ENCODE data around the gene RNF214. TPM values are rescaled to one million over a fixed set of nuclear protein-coding genes. Genes with fewer than 3 reads are reported as not detected.
"Not testable (repeated sequence)": the region's sequence is repeated elsewhere in the genome, so short reads cannot be mapped to it uniquely, and the experiment has no call there.

The RNF214 gene
- total and polyA plus RNA-seq, 2 experiments from 2014 or later, result 12.5 to 27.0 TPM

DNA sequence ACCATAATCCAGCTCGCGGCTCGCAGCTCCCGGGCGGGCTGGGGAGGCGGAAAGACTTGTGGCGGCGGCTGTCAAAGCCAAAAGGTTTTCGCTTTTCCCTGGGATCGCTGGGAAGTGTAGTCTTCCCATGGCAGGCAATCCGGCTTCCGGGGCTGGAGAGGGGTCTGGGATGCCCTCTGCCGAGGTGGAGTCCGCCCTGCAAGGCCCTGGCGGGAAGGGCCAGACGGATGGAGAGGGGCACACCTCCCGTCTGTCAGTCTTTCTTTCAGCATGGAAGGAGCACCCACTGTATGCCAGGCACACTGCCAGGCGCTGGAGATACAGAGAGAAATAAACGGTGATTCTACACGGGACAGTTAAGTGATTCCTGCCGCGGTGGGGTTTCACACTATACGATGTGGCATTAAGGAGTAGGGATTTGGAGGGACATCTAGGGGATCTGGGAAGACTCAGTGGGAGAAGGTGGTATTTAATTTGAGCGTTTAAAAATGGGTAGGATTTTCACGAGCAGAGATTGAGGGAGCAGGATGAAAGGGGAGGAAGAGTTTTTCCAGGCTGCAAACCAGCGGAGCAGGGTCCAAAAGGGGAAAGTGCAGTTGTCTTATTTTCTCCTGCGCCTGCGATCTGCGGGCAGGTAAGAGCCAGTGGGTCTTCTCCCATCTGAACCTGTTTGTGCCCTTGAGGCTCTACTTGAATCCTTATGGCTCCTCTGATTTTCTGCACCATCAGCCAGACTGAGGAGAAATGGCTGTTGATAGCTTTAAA lies 83.9 kb downstream of the RNF214 start, which contains the start of gene BACE1:
TSS of gene BACE1 (minus strand) at position 60 of the 765 bp plus-strand sequence. CDS start 461 bp downstream, outside the sequence.
- Histone ChIP-seq H3K4me2 (peak within 1 kb of the TSS; percentile 99), H3K27ac (no peak within 1 kb of the TSS), H3K9me2 (replicated peaks; ENCODE audit: insufficient read depth) (no peaks in the 10 kb centered on the region), H3K4me3 (peak within 1 kb of the TSS; percentile 56), H4K20me1 (ENCODE audit: insufficient read depth, poor library complexity, severe bottlenecking) (no peaks in the 10 kb centered on the region), H3K79me2 (peaks cover 11% of the 10 kb centered on the region), H3K4me1 (ENCODE audit: insufficient read depth) (peaks cover 13% of the 10 kb centered on the region), H3K27me3 (no peaks in the 10 kb centered on the region), H3K9me3 (ENCODE audit: low read depth) (no peaks in the 10 kb centered on the region), H2AFZ (peak within 1 kb of the TSS; percentile 87), H3K36me3 (replicated peaks; ENCODE audit: insufficient read depth, low read depth) (no peaks in the 10 kb centered on the region)
- 14% methylated on average over 23 of the region's 29 CpGs for WGBS (ENCODE audit: low lambda C conversion rate, missing lambda C conversion rate)
- no peak for TF ChIP-seq EZH2phosphoT487 (IDR thresholded peaks at IDR 0.05; ENCODE audit: low read depth, severe bottlenecking, unreplicated experiment)
- TF ChIP-seq, protein P1, sequence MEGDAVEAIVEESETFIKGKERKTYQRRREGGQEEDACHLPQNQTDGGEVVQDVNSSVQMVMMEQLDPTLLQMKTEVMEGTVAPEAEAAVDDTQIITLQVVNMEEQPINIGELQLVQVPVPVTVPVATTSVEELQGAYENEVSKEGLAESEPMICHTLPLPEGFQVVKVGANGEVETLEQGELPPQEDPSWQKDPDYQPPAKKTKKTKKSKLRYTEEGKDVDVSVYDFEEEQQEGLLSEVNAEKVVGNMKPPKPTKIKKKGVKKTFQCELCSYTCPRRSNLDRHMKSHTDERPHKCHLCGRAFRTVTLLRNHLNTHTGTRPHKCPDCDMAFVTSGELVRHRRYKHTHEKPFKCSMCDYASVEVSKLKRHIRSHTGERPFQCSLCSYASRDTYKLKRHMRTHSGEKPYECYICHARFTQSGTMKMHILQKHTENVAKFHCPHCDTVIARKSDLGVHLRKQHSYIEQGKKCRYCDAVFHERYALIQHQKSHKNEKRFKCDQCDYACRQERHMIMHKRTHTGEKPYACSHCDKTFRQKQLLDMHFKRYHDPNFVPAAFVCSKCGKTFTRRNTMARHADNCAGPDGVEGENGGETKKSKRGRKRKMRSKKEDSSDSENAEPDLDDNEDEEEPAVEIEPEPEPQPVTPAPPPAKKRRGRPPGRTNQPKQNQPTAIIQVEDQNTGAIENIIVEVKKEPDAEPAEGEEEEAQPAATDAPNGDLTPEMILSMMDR (IDR thresholded peaks at IDR 0.05; ENCODE audit: poor library complexity), result peak; percentile 50
- DNase-seq (ENCODE audit: low spot score), result peak; percentile 90

DNA sequence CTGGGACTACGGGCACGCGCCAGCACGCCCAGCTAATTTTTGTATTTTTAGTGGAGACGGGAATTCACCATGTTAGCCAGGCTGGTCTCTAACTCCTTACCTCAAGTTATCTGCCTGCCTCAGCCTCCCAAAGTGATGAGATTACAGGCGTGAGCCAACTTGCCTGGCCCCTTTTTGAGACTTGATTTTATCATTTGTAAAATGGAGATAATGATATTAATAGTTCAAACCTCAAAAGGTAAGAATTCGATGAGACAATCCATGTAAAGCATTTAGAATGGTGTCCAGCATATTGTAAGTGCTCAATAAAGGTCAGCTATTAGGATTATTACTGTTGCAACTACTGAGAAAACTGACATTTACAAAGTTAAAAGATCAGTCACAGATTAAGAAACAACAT lies 86.3 kb downstream of the RNF214 start:
- no peak overlapping the region for H2AFZ ChIP-seq
- 89% methylated on average over 7 of the region's 7 CpGs for WGBS (ENCODE audit: low lambda C conversion rate, missing lambda C conversion rate)
- DNase-seq (ENCODE audit: low spot score), result no peak
- peaks cover 13% of the 10 kb centered on the region for H3K4me1 ChIP-seq (ENCODE audit: insufficient read depth)
- no peaks in the 10 kb centered on the region for H3K9me2 ChIP-seq (replicated peaks; ENCODE audit: insufficient read depth)
- H3K27me3 ChIP-seq, result no peaks in the 10 kb centered on the region
- no peaks in the 10 kb centered on the region for H4K20me1 ChIP-seq (ENCODE audit: insufficient read depth, poor library complexity, severe bottlenecking)
- H3K79me2 ChIP-seq, result peaks cover 11% of the 10 kb centered on the region
- TF ChIP-seq EZH2 (IDR thresholded peaks at IDR 0.05; ENCODE audit: borderline replicate concordance), result no peak
- TF ChIP-seq, protein P1 (IDR thresholded peaks at IDR 0.05; ENCODE audit: poor library complexity), result no peak
- TF ChIP-seq EZH2phosphoT487 (IDR thresholded peaks at IDR 0.05; ENCODE audit: low read depth, severe bottlenecking, unreplicated experiment), result no peak
- no peaks in the 10 kb centered on the region for H3K36me3 ChIP-seq (replicated peaks; ENCODE audit: insufficient read depth, low read depth)
- no peak overlapping the region for H3K4me3 ChIP-seq
- no peaks in the 10 kb centered on the region for H3K9me3 ChIP-seq (ENCODE audit: low read depth)
- H3K4me2 ChIP-seq, result no peak overlapping the region
- no peak overlapping the region for H3K27ac ChIP-seq

DNA sequence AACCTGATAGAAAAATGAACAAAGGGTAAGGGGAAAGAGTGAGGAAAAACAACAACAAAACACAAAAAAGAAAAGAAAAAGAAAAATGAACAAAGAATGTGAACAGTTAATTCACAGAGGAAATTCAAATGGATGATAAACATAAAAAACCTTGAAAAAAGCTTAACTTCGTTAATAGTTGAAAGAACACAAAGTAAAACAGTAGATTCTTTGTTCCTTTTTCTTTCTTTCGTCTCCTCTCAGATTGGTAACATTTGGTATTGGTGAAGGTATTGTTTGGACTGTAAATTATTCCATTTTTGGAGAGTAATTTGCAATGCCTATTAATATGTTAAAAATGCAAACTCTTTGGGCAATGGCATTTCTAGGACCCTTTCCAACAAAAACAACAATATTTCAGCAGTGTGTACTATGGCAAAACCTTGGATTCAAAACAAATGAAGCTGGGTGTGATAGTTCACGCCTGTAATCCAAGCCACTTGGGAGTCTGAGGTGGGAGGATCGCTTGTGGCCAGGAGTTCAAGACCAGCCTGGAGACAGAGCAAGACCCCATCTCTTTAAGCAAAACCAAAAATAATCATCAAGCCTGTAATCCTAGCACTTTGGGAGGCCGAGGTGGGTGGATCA lies 86.9 kb downstream of the RNF214 start:
- H4K20me1 ChIP-seq (ENCODE audit: insufficient read depth, poor library complexity, severe bottlenecking), result no peaks in the 10 kb centered on the region
- H3K4me3 ChIP-seq, result no peak overlapping the region
- H3K27me3 ChIP-seq, result no peaks in the 10 kb centered on the region
- no peaks in the 10 kb centered on the region for H3K9me3 ChIP-seq (ENCODE audit: low read depth)
- H3K27ac ChIP-seq, result no peak overlapping the region
- H3K4me1 ChIP-seq (ENCODE audit: insufficient read depth), result peaks cover 12% of the 10 kb centered on the region
- TF ChIP-seq, protein P1 (IDR thresholded peaks at IDR 0.05; ENCODE audit: poor library complexity), result no peak
- TF ChIP-seq EZH2 (IDR thresholded peaks at IDR 0.05; ENCODE audit: borderline replicate concordance), result no peak
- no peak for TF ChIP-seq EZH2phosphoT487 (IDR thresholded peaks at IDR 0.05; ENCODE audit: low read depth, severe bottlenecking, unreplicated experiment)
- H3K4me2 ChIP-seq, result no peak overlapping the region
- no peak overlapping the region for H2AFZ ChIP-seq
- peaks cover 11% of the 10 kb centered on the region for H3K79me2 ChIP-seq
- H3K36me3 ChIP-seq (replicated peaks; ENCODE audit: insufficient read depth, low read depth), result no peaks in the 10 kb centered on the region
- no peak for DNase-seq (ENCODE audit: low spot score)
- no peaks in the 10 kb centered on the region for H3K9me2 ChIP-seq (replicated peaks; ENCODE audit: insufficient read depth)
- 91% methylated on average over 5 of the region's 5 CpGs for WGBS (ENCODE audit: low lambda C conversion rate, missing lambda C conversion rate)

DNA sequence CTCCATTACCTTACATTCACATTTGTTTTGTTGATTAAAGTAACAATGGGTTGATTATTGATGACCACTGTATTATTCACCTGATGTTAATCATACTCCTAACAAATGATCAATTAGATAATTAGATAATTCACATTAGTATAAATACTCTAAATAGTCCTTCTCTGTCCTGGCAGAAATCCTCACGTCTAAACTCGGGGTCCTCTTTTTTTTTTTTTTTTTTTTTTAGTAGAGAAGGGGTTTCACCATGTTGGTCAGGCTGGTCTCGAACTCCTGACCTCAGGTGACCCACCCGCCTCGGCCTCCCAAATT lies 94.7 kb downstream of the RNF214 start:
- H3K27me3 ChIP-seq; H2AFZ ChIP-seq; H3K4me1 ChIP-seq (ENCODE audit: insufficient read depth); H4K20me1 ChIP-seq (ENCODE audit: insufficient read depth, poor library complexity, severe bottlenecking); H3K9me2 ChIP-seq (replicated peaks; ENCODE audit: insufficient read depth); H3K4me3 ChIP-seq; DNase-seq (ENCODE audit: low spot score); H3K27ac ChIP-seq; H3K36me3 ChIP-seq (replicated peaks; ENCODE audit: insufficient read depth, low read depth); H3K9me3 ChIP-seq (ENCODE audit: low read depth): not testable (repeated sequence)
- Histone ChIP-seq H3K79me2 (peaks cover 20% of the 10 kb centered on the region), H3K4me2 (peak overlapping the region; percentile 61)
- 32% methylated on average over 4 of the region's 5 CpGs for WGBS (ENCODE audit: low lambda C conversion rate, missing lambda C conversion rate)

Data from hepatocyte (in vitro differentiated cells).